Nephron progenitor cell (in vitro differentiated cells): ENCODE data around the gene TBC1D23.
A peak's percentile ranks its signal among the peaks of the same experiment; 100 is the strongest.
"Not testable (repeated sequence)": the region's sequence is repeated elsewhere in the genome, so short reads cannot be mapped to it uniquely, and the experiment has no call there.

Source experiments
- DNase-seq: peaks from one replicate; pipeline ENCODE4 v3.0.0; 2021
- H3K27ac Mint-ChIP-seq: 2 replicates; pipeline ENCODE4 v1.8.0; 2021; ENCODE audit warnings: mild to moderate bottlenecking, moderate library complexity, mixed read lengths
- H3K27me3 Mint-ChIP-seq: 2 replicates; pipeline ENCODE4 v1.8.0; 2021; ENCODE audit warnings: mild to moderate bottlenecking, low read depth, mixed read lengths; ENCODE audit not compliant: poor library complexity
- H3K36me3 Mint-ChIP-seq: 2 replicates; pipeline ENCODE4 v1.8.0; 2021; ENCODE audit warnings: low read depth, mixed read lengths
- H3K4me1 Mint-ChIP-seq: 2 replicates; pipeline ENCODE4 v1.8.0; 2021; ENCODE audit warnings: mixed read lengths
- H3K4me3 Mint-ChIP-seq: 2 replicates; pipeline ENCODE4 v1.8.0; 2021; ENCODE audit warnings: mild to moderate bottlenecking, moderate library complexity, mixed read lengths
- H3K9me3 Mint-ChIP-seq: 2 replicates; pipeline ENCODE4 v1.8.0; 2021; ENCODE audit warnings: mild to moderate bottlenecking, moderate library complexity, mixed read lengths
- CTCF ChIP-seq: fragments of 200-600 bp; sonication (generic); IDR thresholded peaks from 2 replicates; pipeline ENCODE4 v1.5.0; 2021; ENCODE audit warnings: antibody characterized with exemption

Gene TBC1D23

GRCh38 chr3:100325827-100326226 lies 65.0 kb downstream of the TBC1D23 start:
- Mint-ChIP-seq H3K4me1 (no peaks in the 10 kb centered on the region), H3K36me3 (peaks cover 22% of the 10 kb centered on the region), H3K27ac (no peak overlapping the region), H3K4me3 (no peak overlapping the region), H3K27me3 (no peaks in the 10 kb centered on the region), H3K9me3 (peaks cover 14% of the 10 kb centered on the region)
- DNase-seq: no peak
- no peak for TF ChIP-seq CTCF

DNA sequence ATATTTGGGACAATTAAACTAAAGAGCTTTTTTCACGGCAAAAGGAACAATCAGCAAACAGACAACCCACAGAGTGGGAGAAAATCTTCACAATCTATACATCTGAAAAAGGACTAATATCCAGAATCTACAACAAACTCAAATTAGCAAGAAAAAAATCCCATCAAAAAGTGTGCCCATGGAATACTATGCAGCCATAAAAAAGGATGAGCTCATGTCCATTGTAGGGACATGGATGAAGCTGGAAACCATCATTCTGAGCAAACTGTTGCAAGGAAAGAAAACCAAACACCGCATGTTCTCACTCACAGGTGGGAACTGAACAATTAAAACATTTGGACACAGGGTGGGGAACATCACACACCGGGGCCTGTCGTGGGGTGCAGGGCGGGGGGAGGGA lies 66.6 kb downstream of the TBC1D23 start:
- H3K4me1 Mint-ChIP-seq, H3K4me3 Mint-ChIP-seq, H3K27ac Mint-ChIP-seq, H3K27me3 Mint-ChIP-seq, DNase-seq: not testable (repeated sequence)
- Mint-ChIP-seq H3K36me3 (peaks cover 22% of the 10 kb centered on the region), H3K9me3 (peaks cover 14% of the 10 kb centered on the region)

DNA sequence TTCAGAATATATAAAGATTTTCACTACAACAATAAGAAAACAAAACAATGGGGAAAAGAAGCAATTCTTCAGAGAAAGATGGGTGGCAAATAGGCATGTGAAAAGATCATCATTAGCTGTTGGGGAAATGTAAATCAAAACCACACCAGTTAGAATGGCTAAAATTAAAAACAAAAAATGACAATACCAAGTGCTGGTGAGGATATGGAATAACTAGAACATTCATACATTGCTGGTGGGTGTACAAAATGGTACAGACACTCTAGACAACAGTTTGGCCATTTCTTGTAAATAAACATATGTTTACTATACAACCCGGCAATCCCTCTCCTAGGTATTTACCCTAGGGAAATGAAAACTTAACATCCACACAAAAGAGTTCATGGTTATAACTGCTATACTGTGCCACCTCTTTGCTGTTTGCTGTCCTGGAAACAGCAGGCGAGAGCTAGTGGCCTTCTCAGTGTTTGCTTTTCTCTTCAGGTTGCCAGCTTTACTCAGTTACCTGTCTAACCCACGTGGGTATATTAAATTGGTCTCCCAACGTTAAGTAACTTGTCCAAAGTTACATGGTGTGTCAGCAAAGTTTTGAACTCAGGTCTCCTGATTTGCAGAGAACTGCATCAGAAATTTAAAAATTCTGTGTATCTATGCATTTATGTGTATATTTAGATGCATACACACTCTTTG lies 69.2 kb downstream of the TBC1D23 start:
- H3K4me1 Mint-ChIP-seq: peaks cover under 1% of the 10 kb centered on the region
- no peak for TF ChIP-seq CTCF
- H3K36me3 Mint-ChIP-seq: peaks cover 22% of the 10 kb centered on the region
- DNase-seq: no peak
- no peak overlapping the region for H3K27ac Mint-ChIP-seq
- H3K4me3 Mint-ChIP-seq: no peak overlapping the region
- H3K27me3 Mint-ChIP-seq: peaks cover 4% of the 10 kb centered on the region
- peaks cover 14% of the 10 kb centered on the region for H3K9me3 Mint-ChIP-seq

DNA sequence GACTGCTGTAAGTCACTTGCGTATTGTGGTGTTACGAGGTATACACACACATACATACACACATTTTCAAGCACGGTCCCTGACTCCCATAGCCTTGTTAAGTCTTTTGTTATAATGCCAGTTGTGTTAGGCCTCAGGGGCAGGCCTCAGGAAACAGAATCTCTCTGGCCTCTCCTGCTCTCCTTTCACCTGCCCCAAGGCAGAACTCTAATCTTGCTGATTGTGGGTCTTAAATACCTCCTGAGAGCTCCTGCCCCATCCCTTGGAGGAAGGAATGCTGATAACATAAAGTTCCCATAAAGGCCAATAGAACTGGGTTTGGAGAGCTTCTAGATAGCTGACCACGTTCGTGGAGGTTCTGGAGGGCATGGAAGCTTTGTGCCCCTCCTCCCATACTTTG lies 69.9 kb downstream of the TBC1D23 start:
- H3K4me3 Mint-ChIP-seq: no peak overlapping the region
- no peak for TF ChIP-seq CTCF

DNA sequence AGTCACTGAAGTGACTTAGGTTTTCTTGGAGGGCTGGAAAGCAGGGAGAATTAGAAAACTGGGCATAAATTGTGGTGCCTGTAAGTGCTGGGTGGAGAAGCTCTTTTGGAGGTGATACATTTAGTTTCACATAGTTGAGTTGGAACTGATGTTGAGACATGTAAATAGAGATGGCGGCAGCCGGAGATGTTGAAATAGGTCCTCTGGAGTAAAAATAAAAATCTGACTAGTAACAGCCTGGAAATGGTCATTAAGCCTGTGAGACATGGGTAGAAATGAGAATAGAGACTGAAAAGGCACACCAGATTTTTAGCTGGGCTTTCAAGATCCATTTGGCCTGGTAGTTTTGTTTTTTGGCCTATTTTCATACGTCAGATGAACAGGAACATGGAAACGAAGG lies 70.9 kb downstream of the TBC1D23 start:
- Mint-ChIP-seq H3K27me3 (peaks cover 4% of the 10 kb centered on the region), H3K36me3 (peaks cover 15% of the 10 kb centered on the region), H3K4me1 (peaks cover 18% of the 10 kb centered on the region), H3K27ac (peak overlapping the region; percentile 86), H3K9me3 (peaks cover 14% of the 10 kb centered on the region), H3K4me3 (no peak overlapping the region)
- TF ChIP-seq CTCF: no peak
- DNase-seq: no peak

More for the DNA sequence above, 69.9 kb downstream of the TBC1D23 start:
- Mint-ChIP-seq H3K27me3 (peaks cover 4% of the 10 kb centered on the region), H3K36me3 (peaks cover 22% of the 10 kb centered on the region), H3K4me1 (peaks cover 8% of the 10 kb centered on the region), H3K27ac (no peak overlapping the region), H3K9me3 (peaks cover 14% of the 10 kb centered on the region)
- DNase-seq: no peak

- H3K4me3 Mint-ChIP-seq: no peak overlapping the region
- H3K9me3 Mint-ChIP-seq: peaks cover 1% of the 10 kb centered on the region
These were observed 72.3 kb downstream of the TBC1D23 start for GRCh38 chr3:100333051-100333450.

More at GRCh38 chr3:100333051-100333450, 72.3 kb downstream of the TBC1D23 start:
- peaks cover 1% of the 10 kb centered on the region for H3K36me3 Mint-ChIP-seq
- DNase-seq: no peak
- peaks cover 4% of the 10 kb centered on the region for H3K27me3 Mint-ChIP-seq
- H3K4me1 Mint-ChIP-seq: peaks cover 19% of the 10 kb centered on the region
- TF ChIP-seq CTCF: no peak
- H3K27ac Mint-ChIP-seq: no peak overlapping the region
